SK-N-SH (cell line): ENCODE results near the gene KCNIP4. TPM values are rescaled to one million over a fixed set of nuclear protein-coding genes. Genes with fewer than 3 reads are reported as not detected.
A peak's percentile ranks its signal among the peaks of the same experiment; 100 is the strongest.

Experiments
- CTCF ChIA-PET: fragments of 300-600, 350-600 bp; formaldehyde crosslinking; extraction: SDS; loops from one replicate; lab custom pipeline; 2021; lab: Yijun Ruan, JAX
- POLR2A ChIA-PET: fragments of 350-600 bp; sonication (Branson Sonifier 250); formaldehyde crosslinking; extraction: SDS; loops from one replicate; lab custom pipeline; 2020; ENCODE audit warnings: antibody characterized with exemption, inconsistent platforms; lab: Yijun Ruan, JAX
- DNase-seq: peaks from one replicate; pipeline ENCODE4 v3.0.0; 2012
- H2AFZ ChIP-seq: fragments of 200-600 bp; sonication (generic); 2 replicates; pipeline ENCODE4 v1.8.1; 2016; ENCODE audit warnings: antibody characterized with exemption, mild to moderate bottlenecking, low read depth
- H3F3A ChIP-seq: fragments of 200-600 bp; sonication (generic); replicated peaks from 2 replicates; pipeline ENCODE3; 2016; ENCODE audit warnings: antibody characterized with exemption, mild to moderate bottlenecking; ENCODE audit not compliant: insufficient read depth
- H3K27ac ChIP-seq, 2 experiments: fragments of 200-500 bp in 1 of 2; fragments of 200-600 bp in 1 of 2; sonication (Bioruptor generic) in 1 of 2; sonication (generic), shearing (Covaris generic) in 1 of 2; 2 replicates each; pipeline versions ENCODE4 v1.5.1 to v1.6.1; 2014 to 2016; ENCODE audit warnings: low read depth in 2 of 2, inconsistent platforms in 1 of 2, low read length in 1 of 2, mild to moderate bottlenecking in 1 of 2, mixed read lengths in 1 of 2
- H3K27me3 ChIP-seq: fragments of 200-600 bp; sonication (generic), shearing (Covaris generic); 2 replicates; pipeline ENCODE4 v1.6.1; 2016; ENCODE audit warnings: mixed run types; ENCODE audit not compliant: insufficient read depth
- H3K36me3 ChIP-seq, 2 experiments: fragments of 200-500 bp in 1 of 2; fragments of 200-600 bp in 1 of 2; sonication (Bioruptor generic) in 1 of 2; sonication (generic) in 1 of 2; replicated peaks in 1 of 2; 2 replicates each; pipeline versions ENCODE3 to v1.5.1; 2014 to 2016; ENCODE audit warnings: low read length in 1 of 2, mild to moderate bottlenecking in 1 of 2; ENCODE audit not compliant: insufficient read depth in 2 of 2, control insufficient read depth in 1 of 2
- H3K4me1 ChIP-seq, 2 experiments: fragments of 200-500 bp in 1 of 2; fragments of 200-600 bp in 1 of 2; sonication (Bioruptor generic) in 1 of 2; sonication (generic), shearing (Covaris generic) in 1 of 2; 2 replicates each; pipeline versions ENCODE4 v1.5.1 to v1.6.1; 2014 to 2016; ENCODE audit warnings: low read depth in 1 of 2, low read length in 1 of 2, mixed run types in 1 of 2; ENCODE audit not compliant: insufficient read depth in 2 of 2, control insufficient read depth in 1 of 2
- H3K4me2 ChIP-seq: fragments of 200-600 bp; sonication (generic), shearing (Covaris generic); 2 replicates; pipeline ENCODE4 v1.6.1; 2017; ENCODE audit warnings: mixed run types
- H3K4me3 ChIP-seq, 2 experiments: fragments of 200-500 bp in 1 of 2; fragments of 200-600 bp in 1 of 2; sonication (Bioruptor generic) in 1 of 2; sonication (generic), shearing (Covaris generic) in 1 of 2; 2 replicates each; pipeline versions ENCODE4 v1.5.1 to v1.8.1; 2014 to 2016; ENCODE audit warnings: low read depth in 2 of 2, inconsistent platforms in 1 of 2, low read length in 1 of 2, mild to moderate bottlenecking in 1 of 2, mixed read lengths in 1 of 2, moderate library complexity in 1 of 2
- H3K79me2 ChIP-seq: fragments of 200-600 bp; sonication (generic); 2 replicates; pipeline ENCODE4 v1.8.1; 2017; ENCODE audit warnings: mild to moderate bottlenecking; ENCODE audit not compliant: insufficient read depth
- H3K9ac ChIP-seq: fragments of 200-600 bp; sonication (generic); 2 replicates; pipeline ENCODE4 v1.6.1; 2017; ENCODE audit warnings: mixed run types
- H3K9me2 ChIP-seq: fragments of 200-600 bp; sonication (generic); 2 replicates; pipeline ENCODE4 v1.6.1; 2017; ENCODE audit warnings: mixed run types
- H3K9me3 ChIP-seq: fragments of 200-600 bp; sonication (generic); 2 replicates; pipeline ENCODE4 v1.6.1; 2017; ENCODE audit warnings: mixed run types, mild to moderate bottlenecking, moderate library complexity
- H4K20me1 ChIP-seq: fragments of 200-600 bp; sonication (generic); 2 replicates; pipeline ENCODE4 v1.6.1; 2017; ENCODE audit warnings: mild to moderate bottlenecking, mixed run types; ENCODE audit not compliant: insufficient read depth
- CHD2 ChIP-seq: fragments of 150-350 bp; IDR thresholded peaks from 2 replicates; pipeline ENCODE4 v1.6.1; 2018; ENCODE audit warnings: low read length; ENCODE audit not compliant: partially characterized antibody
- ELF1 ChIP-seq: IDR thresholded peaks from 2 replicates; pipeline ENCODE4 v1.4.0; 2012
- FOXJ3 ChIP-seq: sonication (generic); formaldehyde crosslinking; IDR thresholded peaks from 2 replicates; pipeline ENCODE4 v1.5.1; 2020; ENCODE audit warnings: mild to moderate bottlenecking, missing genetic modification reagents
- GABPA ChIP-seq: IDR thresholded peaks from 2 replicates; pipeline ENCODE4 v1.4.0; 2012; ENCODE audit warnings: low read depth, mild to moderate bottlenecking
- MEF2A ChIP-seq: IDR thresholded peaks from 2 replicates; pipeline ENCODE4 v1.4.0; 2012; ENCODE audit warnings: low read depth, borderline replicate concordance
- RAD21 ChIP-seq: IDR thresholded peaks from 2 replicates; pipeline ENCODE4 v1.6.1; 2012; ENCODE audit warnings: mild to moderate bottlenecking, low read length
- REST ChIP-seq: IDR thresholded peaks from 2 replicates; pipeline ENCODE4 v1.6.1; 2012; ENCODE audit warnings: mild to moderate bottlenecking, low read depth, low read length, moderate library complexity
- RFX5 ChIP-seq: IDR thresholded peaks from 2 replicates; pipeline ENCODE4 v1.6.1; 2012; ENCODE audit warnings: mild to moderate bottlenecking, improper control_type of control experiment, low read length
- SIN3A ChIP-seq: IDR thresholded peaks from 2 replicates; pipeline ENCODE4 v1.6.1; 2012; ENCODE audit warnings: low read depth, mild to moderate bottlenecking, low read length, moderate library complexity, borderline replicate concordance
- SMC3 ChIP-seq: IDR thresholded peaks from 2 replicates; pipeline ENCODE4 v1.6.1; 2012; ENCODE audit warnings: low read depth, low read length, improper control_type of control experiment
- TAF1 ChIP-seq: IDR thresholded peaks from 2 replicates; pipeline ENCODE4 v1.6.1; 2012; ENCODE audit warnings: low read depth, mild to moderate bottlenecking, low read length, moderate library complexity, borderline replicate concordance
- TEAD4 ChIP-seq: IDR thresholded peaks from 2 replicates; pipeline ENCODE4 v1.4.0; 2012; ENCODE audit warnings: mild to moderate bottlenecking, borderline replicate concordance; ENCODE audit not compliant: insufficient read depth
- YY1 ChIP-seq: IDR thresholded peaks from 2 replicates; pipeline ENCODE4 v1.4.0; 2012; ENCODE audit warnings: low read depth, mild to moderate bottlenecking
- WGBS: methylation state at CpG from one replicate; pipeline ENCODE4 v1.1.6; 2017; ENCODE audit warnings: low lambda C conversion rate; 5-methylcytosine and 5-hydroxymethylcytosine counted together
- polyA plus RNA-seq, 3 experiments: library from polyadenylated mRNA; depleted of rRNA; stranded (reverse); fragments of >200 nt; gene quantifications; 2 replicates each; pipeline ENCODE4 v1.2.3, GENCODE V29; 2012
- TF ChIP-seq, protein P1 (sequence below): fragments of 200-600 bp; sonication (generic); IDR thresholded peaks from 2 replicates; pipeline ENCODE4 v1.6.1; 2017; ENCODE audit warnings: antibody characterized with exemption, mild to moderate bottlenecking, moderate library complexity
- TF ChIP-seq, protein P2 (sequence below): IDR thresholded peaks from 2 replicates; pipeline ENCODE4 v1.4.0; 2012; ENCODE audit warnings: low read depth, borderline replicate concordance
- TF ChIP-seq, protein P3 (sequence below): IDR thresholded peaks from 2 replicates; pipeline ENCODE4 v1.4.0; 2012; ENCODE audit warnings: low read depth
- TF ChIP-seq, protein P4 (sequence below): fragments of 150-350 bp; IDR thresholded peaks from 2 replicates; pipeline ENCODE4 v1.6.1; 2016; ENCODE audit warnings: mild to moderate bottlenecking, low read depth, low read length
- TF ChIP-seq, protein P5 (sequence below): IDR thresholded peaks from 2 replicates; pipeline ENCODE4 v1.4.0; 2012; ENCODE audit warnings: low read depth, borderline replicate concordance

Gene KCNIP4
- polyA plus RNA-seq, 1 of the 3 experiments (the other 2 are of a cell fraction), result 0.18 TPM

DNA sequence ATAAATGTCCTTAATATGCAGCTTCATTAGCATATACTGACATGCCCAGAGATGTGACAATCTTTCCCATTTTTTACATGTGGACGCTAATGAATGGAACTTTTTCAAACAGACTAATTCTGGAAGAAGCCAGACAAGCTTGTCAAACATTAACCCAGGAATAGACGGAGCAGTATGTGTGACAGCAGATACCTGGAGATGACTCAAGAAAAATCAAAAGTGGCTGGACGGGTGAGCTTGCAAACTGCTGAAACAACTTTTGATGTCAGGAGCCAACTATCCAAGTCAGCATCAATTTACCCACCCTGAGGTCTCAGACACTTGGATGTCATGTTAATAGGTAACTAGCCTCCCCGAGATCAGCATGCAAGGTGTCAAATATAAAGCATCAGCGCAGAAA lies 1065.3 kb downstream of the KCNIP4 start (continued):
- TF ChIP-seq, protein P1, sequence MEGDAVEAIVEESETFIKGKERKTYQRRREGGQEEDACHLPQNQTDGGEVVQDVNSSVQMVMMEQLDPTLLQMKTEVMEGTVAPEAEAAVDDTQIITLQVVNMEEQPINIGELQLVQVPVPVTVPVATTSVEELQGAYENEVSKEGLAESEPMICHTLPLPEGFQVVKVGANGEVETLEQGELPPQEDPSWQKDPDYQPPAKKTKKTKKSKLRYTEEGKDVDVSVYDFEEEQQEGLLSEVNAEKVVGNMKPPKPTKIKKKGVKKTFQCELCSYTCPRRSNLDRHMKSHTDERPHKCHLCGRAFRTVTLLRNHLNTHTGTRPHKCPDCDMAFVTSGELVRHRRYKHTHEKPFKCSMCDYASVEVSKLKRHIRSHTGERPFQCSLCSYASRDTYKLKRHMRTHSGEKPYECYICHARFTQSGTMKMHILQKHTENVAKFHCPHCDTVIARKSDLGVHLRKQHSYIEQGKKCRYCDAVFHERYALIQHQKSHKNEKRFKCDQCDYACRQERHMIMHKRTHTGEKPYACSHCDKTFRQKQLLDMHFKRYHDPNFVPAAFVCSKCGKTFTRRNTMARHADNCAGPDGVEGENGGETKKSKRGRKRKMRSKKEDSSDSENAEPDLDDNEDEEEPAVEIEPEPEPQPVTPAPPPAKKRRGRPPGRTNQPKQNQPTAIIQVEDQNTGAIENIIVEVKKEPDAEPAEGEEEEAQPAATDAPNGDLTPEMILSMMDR, result no peak
- TF ChIP-seq, all 33 proteins: peak for 0

GRCh38 chr4:20882500-20882899 lies 1066.1 kb downstream of the KCNIP4 start:
- Histone ChIP-seq H4K20me1 (no peaks in the 10 kb centered on the region), H3K4me1 (peaks cover 0 to 13% of the 10 kb centered on the region in 2 experiments; a peak in 2 of 4 replicates), H2AFZ (no peak overlapping the region), H3K36me3 (no peaks in the 10 kb centered on the region), H3K9ac (no peak overlapping the region), H3F3A (no peaks in the 10 kb centered on the region), H3K27me3 (no peaks in the 10 kb centered on the region), H3K4me3 (no peak overlapping the region), H3K9me2 (no peaks in the 10 kb centered on the region), H3K4me2 (no peak overlapping the region), H3K9me3 (no peaks in the 10 kb centered on the region; the same call in 1 of the 2 replicates), H3K27ac (no peak overlapping the region), H3K79me2 (no peaks in the 10 kb centered on the region)
- ChIA-PET CTCF (interaction anchor here (2.0 kb wide), 1 partner anchor 588 kb away, joined by 4 read pairs; no protein-coding TSS in a partner anchor), POLR2A (no interaction called here)
- TF ChIP-seq, protein P2, sequence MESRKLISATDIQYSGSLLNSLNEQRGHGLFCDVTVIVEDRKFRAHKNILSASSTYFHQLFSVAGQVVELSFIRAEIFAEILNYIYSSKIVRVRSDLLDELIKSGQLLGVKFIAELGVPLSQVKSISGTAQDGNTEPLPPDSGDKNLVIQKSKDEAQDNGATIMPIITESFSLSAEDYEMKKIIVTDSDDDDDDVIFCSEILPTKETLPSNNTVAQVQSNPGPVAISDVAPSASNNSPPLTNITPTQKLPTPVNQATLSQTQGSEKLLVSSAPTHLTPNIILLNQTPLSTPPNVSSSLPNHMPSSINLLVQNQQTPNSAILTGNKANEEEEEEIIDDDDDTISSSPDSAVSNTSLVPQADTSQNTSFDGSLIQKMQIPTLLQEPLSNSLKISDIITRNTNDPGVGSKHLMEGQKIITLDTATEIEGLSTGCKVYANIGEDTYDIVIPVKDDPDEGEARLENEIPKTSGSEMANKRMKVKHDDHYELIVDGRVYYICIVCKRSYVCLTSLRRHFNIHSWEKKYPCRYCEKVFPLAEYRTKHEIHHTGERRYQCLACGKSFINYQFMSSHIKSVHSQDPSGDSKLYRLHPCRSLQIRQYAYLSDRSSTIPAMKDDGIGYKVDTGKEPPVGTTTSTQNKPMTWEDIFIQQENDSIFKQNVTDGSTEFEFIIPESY, result no peak
- no peak for TF ChIP-seq FOXJ3 (CRISPR knock-in tag)
- TF ChIP-seq RAD21, result no peak
- TF ChIP-seq, protein P1, result no peak
- TF ChIP-seq, protein P3, sequence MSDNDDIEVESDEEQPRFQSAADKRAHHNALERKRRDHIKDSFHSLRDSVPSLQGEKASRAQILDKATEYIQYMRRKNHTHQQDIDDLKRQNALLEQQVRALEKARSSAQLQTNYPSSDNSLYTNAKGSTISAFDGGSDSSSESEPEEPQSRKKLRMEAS, result no peak
- TF ChIP-seq REST, result no peak
- TF ChIP-seq GABPA, result no peak
- TF ChIP-seq TEAD4, result no peak
- TF ChIP-seq TAF1, result no peak
- TF ChIP-seq, protein P4, sequence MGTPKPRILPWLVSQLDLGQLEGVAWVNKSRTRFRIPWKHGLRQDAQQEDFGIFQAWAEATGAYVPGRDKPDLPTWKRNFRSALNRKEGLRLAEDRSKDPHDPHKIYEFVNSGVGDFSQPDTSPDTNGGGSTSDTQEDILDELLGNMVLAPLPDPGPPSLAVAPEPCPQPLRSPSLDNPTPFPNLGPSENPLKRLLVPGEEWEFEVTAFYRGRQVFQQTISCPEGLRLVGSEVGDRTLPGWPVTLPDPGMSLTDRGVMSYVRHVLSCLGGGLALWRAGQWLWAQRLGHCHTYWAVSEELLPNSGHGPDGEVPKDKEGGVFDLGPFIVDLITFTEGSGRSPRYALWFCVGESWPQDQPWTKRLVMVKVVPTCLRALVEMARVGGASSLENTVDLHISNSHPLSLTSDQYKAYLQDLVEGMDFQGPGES, result no peak
- TF ChIP-seq ELF1, result no peak
- no peak for TF ChIP-seq SMC3
- no peak for TF ChIP-seq SIN3A
- TF ChIP-seq, protein P5, sequence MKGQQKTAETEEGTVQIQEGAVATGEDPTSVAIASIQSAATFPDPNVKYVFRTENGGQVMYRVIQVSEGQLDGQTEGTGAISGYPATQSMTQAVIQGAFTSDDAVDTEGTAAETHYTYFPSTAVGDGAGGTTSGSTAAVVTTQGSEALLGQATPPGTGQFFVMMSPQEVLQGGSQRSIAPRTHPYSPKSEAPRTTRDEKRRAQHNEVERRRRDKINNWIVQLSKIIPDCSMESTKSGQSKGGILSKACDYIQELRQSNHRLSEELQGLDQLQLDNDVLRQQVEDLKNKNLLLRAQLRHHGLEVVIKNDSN, result no peak
- TF ChIP-seq MEF2A, result no peak
- TF ChIP-seq CHD2, result no peak
- no peak for TF ChIP-seq YY1
- TF ChIP-seq RFX5, result no peak
- 66% methylated on average over 11 of the region's 11 CpGs for WGBS
- peak; percentile 14 for DNase-seq
